NT2/D1 (cell line): ENCODE results near the gene RUBCN.
"Not testable (repeated sequence)": the region's sequence is repeated elsewhere in the genome, so short reads cannot be mapped to it uniquely, and the experiment has no call there.

ENCODE experiments used
- DNase-seq: peaks from one replicate; pipeline ENCODE4 v3.0.0-alpha.2; 2011; ENCODE audit warnings: low read depth, low spot score
- H3K27me3 ChIP-seq: 2 replicates; pipeline ENCODE4 v1.6.0; 2011; ENCODE audit warnings: mild to moderate bottlenecking; ENCODE audit not compliant: insufficient read length, insufficient read depth
- H3K36me3 ChIP-seq: 2 replicates; pipeline ENCODE4 v1.6.1; 2011; ENCODE audit warnings: mild to moderate bottlenecking, low read length, mixed read lengths; ENCODE audit not compliant: insufficient read depth, insufficient read length
- H3K4me1 ChIP-seq: 2 replicates; pipeline ENCODE4 v1.5.1; 2011; ENCODE audit not compliant: insufficient read depth, insufficient read length
- H3K4me3 ChIP-seq: 2 replicates; pipeline ENCODE4 v1.5.1; 2011; ENCODE audit warnings: low read depth; ENCODE audit not compliant: insufficient read length
- H3K9ac ChIP-seq: 2 replicates; pipeline ENCODE4 v1.6.0; 2011; ENCODE audit warnings: low read depth; ENCODE audit not compliant: insufficient read length
- H3K9me3 ChIP-seq: 2 replicates; pipeline ENCODE4 v1.5.1; 2011; ENCODE audit warnings: mild to moderate bottlenecking, low read length; ENCODE audit not compliant: insufficient read depth

RUBCN gene

GRCh38 chr3:197662352-197662751 is 74.4 kb downstream of the RUBCN start:
- H3K4me1 ChIP-seq, H3K9ac ChIP-seq, H3K27me3 ChIP-seq, DNase-seq, H3K36me3 ChIP-seq, H3K4me3 ChIP-seq, H3K9me3 ChIP-seq: not testable (repeated sequence)

GRCh38 chr3:197661874-197662273 is 74.8 kb downstream of the RUBCN start:
- DNase-seq, H3K4me1 ChIP-seq, H3K36me3 ChIP-seq: not testable (repeated sequence)

GRCh38 chr3:197661234-197661834 is 75.4 kb downstream of the RUBCN start:
- H3K36me3 ChIP-seq, H3K4me1 ChIP-seq, H3K27me3 ChIP-seq: not testable (repeated sequence)

More at GRCh38 chr3:197661874-197662273, 74.8 kb downstream of the RUBCN start:
- not testable (repeated sequence) for H3K4me3 ChIP-seq, H3K9me3 ChIP-seq, H3K9ac ChIP-seq, H3K27me3 ChIP-seq

GRCh38 chr3:197659701-197660100 is 77.0 kb downstream of the RUBCN start:
- H3K9me3 ChIP-seq, H3K27me3 ChIP-seq, DNase-seq, H3K4me3 ChIP-seq, H3K36me3 ChIP-seq, H3K9ac ChIP-seq, H3K4me1 ChIP-seq: not testable (repeated sequence)

More at GRCh38 chr3:197661234-197661834, 75.4 kb downstream of the RUBCN start:
- not testable (repeated sequence) for H3K4me3 ChIP-seq, H3K9ac ChIP-seq, DNase-seq, H3K9me3 ChIP-seq

GRCh38 chr3:197659144-197659543 is 77.6 kb downstream of the RUBCN start:
- not testable (repeated sequence) for H3K27me3 ChIP-seq, H3K36me3 ChIP-seq, H3K9me3 ChIP-seq, H3K4me1 ChIP-seq, H3K4me3 ChIP-seq, H3K9ac ChIP-seq, DNase-seq

- not testable (repeated sequence) for H3K36me3 ChIP-seq, H3K9ac ChIP-seq, H3K4me1 ChIP-seq, H3K27me3 ChIP-seq, H3K4me3 ChIP-seq, H3K9me3 ChIP-seq, DNase-seq
Observed at GRCh38 chr3:197658706-197659105, 78.0 kb downstream of the RUBCN start.

- not testable (repeated sequence) for H3K36me3 ChIP-seq, H3K9me3 ChIP-seq, H3K27me3 ChIP-seq, H3K9ac ChIP-seq, H3K4me1 ChIP-seq, DNase-seq, H3K4me3 ChIP-seq
Observed at GRCh38 chr3:197657541-197658292, 79.0 kb downstream of the RUBCN start.

GRCh38 chr3:197656960-197657359 is 79.7 kb downstream of the RUBCN start:
- DNase-seq, H3K4me3 ChIP-seq, H3K4me1 ChIP-seq, H3K9ac ChIP-seq, H3K9me3 ChIP-seq, H3K27me3 ChIP-seq, H3K36me3 ChIP-seq: not testable (repeated sequence)

GRCh38 chr3:197656129-197656528 is 80.6 kb downstream of the RUBCN start:
- H3K4me3 ChIP-seq, DNase-seq, H3K27me3 ChIP-seq: not testable (repeated sequence)

GRCh38 chr3:197654998-197655330 is 81.7 kb downstream of the RUBCN start:
- H3K4me3 ChIP-seq, H3K36me3 ChIP-seq, H3K27me3 ChIP-seq: not testable (repeated sequence)

More at GRCh38 chr3:197656129-197656528, 80.6 kb downstream of the RUBCN start:
- not testable (repeated sequence) for H3K36me3 ChIP-seq, H3K4me1 ChIP-seq, H3K9me3 ChIP-seq, H3K9ac ChIP-seq

GRCh38 chr3:197654090-197654997 is 82.4 kb downstream of the RUBCN start:
- peak overlapping the region; percentile 39 for H3K4me3 ChIP-seq
- H3K9ac ChIP-seq: peak overlapping the region; percentile 70
- DNase-seq: peak; percentile 30
- H3K9me3 ChIP-seq, H3K4me1 ChIP-seq, H3K27me3 ChIP-seq, H3K36me3 ChIP-seq: not testable (repeated sequence)

More at GRCh38 chr3:197654998-197655330, 81.7 kb downstream of the RUBCN start:
- not testable (repeated sequence) for H3K9ac ChIP-seq, H3K4me1 ChIP-seq, H3K9me3 ChIP-seq, DNase-seq
